ENCODE results near the gene VPS13D. TPM values are rescaled to one million over a fixed set of nuclear protein-coding genes. Genes with fewer than 3 reads are reported as not detected.

VPS13D gene
- total RNA-seq, 2 donors from 2014 or later = 54.3 to 56.0 TPM

DNA sequence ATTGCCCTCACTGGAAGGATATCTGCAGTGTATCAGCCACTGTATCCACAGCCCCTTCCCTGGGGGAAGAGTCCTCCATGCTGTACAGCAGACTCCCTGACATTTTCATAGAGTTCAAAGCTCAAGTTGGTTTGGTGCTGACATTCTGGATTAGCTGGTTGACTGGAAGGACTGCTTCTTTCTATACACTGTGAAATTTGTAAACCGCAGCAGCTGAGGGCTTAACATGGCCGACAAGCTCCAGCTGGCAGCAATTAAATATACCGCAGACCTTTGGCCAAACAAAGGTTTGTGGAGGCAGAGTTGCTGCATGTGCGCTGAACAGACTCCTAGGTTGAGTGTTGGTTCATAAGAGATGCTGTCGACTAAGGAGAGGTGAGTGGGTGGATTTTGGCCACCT is 261.8 kb downstream of the VPS13D start:
- H3K4me1 ChIP-seq = no peaks in the 10 kb centered on the region
- H3K27ac ChIP-seq = no peak overlapping the region
- intact Hi-C loops (cut with DNase I) = no loop called here
- H3K36me3 ChIP-seq = no peaks in the 10 kb centered on the region
- TF ChIP-seq, protein P1, sequence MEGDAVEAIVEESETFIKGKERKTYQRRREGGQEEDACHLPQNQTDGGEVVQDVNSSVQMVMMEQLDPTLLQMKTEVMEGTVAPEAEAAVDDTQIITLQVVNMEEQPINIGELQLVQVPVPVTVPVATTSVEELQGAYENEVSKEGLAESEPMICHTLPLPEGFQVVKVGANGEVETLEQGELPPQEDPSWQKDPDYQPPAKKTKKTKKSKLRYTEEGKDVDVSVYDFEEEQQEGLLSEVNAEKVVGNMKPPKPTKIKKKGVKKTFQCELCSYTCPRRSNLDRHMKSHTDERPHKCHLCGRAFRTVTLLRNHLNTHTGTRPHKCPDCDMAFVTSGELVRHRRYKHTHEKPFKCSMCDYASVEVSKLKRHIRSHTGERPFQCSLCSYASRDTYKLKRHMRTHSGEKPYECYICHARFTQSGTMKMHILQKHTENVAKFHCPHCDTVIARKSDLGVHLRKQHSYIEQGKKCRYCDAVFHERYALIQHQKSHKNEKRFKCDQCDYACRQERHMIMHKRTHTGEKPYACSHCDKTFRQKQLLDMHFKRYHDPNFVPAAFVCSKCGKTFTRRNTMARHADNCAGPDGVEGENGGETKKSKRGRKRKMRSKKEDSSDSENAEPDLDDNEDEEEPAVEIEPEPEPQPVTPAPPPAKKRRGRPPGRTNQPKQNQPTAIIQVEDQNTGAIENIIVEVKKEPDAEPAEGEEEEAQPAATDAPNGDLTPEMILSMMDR (IDR thresholded peaks at IDR 0.05) = no peak
- no peaks in the 10 kb centered on the region for H3K27me3 ChIP-seq
- no peak overlapping the region for H3K9ac ChIP-seq (ENCODE audit: low read depth in 2 of 2, low read length in 2 of 2)
- H3K9me3 ChIP-seq = no peaks in the 10 kb centered on the region
- no peak for DNase-seq
- H3K4me3 ChIP-seq = no peak overlapping the region

DNA sequence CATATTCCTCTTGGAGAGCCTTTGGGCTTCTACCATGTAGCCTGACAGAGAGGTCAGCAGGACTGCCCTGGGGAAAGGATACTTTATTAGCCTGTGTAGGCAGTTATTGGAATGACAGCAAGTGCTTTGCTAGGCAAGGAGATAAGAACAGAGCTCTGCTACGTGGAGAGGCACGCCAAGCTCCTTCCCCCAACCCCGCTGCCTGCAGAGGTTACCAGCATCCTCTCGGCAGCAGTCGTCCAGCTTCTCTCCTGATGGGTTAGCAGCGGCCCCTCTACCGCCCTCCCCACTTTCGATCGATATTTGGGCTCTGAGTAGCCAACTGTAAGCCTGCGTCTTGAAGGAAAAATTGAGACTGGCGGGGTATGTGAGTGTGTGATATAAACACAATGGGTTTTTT is 265.9 kb downstream of the VPS13D start:
- Histone ChIP-seq H3K27ac (no peak overlapping the region), H3K27me3 (no peaks in the 10 kb centered on the region), H3K9me3 (no peaks in the 10 kb centered on the region), H3K4me3 (no peak overlapping the region), H3K9ac (ENCODE audit: low read depth in 2 of 2, low read length in 2 of 2) (no peak overlapping the region), H3K36me3 (peaks cover 4% of the 10 kb centered on the region), H3K4me1 (no peaks in the 10 kb centered on the region)
- DNase-seq = no peak
- intact Hi-C loops (cut with DNase I) = no loop called here
- TF ChIP-seq, protein P1 (IDR thresholded peaks at IDR 0.05) = no peak

DNA sequence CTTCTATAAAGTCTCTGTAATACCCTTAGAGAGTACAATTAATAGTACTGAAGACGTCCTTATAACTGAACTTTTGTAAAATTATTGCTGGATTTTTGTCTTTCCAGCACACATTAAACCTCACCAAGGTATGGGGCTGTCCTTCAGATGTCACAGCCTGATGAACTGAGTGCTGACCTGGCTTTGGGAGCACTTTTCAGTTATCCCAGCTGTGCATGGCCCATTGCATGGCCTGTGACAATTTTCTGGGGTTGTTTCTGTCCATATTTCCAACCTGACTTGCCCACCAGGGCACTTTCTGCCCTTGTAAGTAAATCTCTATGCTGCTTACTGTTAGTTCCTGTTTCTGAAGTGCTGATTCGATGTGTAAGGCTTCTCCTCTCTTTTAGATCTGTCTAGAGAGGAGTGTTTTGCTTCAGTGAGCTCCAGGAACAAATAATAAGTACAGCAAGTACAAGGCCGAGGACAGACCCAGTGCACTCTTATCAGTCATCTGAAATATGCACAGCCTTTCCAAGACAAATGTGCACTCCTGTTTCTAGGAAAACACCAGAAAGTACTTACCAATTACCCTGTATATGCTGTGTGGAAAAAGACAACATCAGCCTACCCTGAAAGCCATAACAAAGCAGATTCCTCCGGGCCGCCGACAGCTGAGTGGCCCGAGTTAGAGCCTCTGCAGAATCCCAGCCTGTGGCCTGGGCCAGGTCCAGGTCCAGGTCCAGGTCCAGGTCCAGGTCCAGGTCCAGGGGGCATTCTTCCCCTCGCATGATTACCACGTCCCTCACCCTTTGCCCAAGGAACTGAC is 266.5 kb downstream of the VPS13D start:
- Histone ChIP-seq H3K36me3 (peaks cover 4% of the 10 kb centered on the region), H3K4me1 (no peaks in the 10 kb centered on the region), H3K27ac (no peak overlapping the region), H3K9me3 (no peaks in the 10 kb centered on the region), H3K4me3 (no peak overlapping the region), H3K27me3 (no peaks in the 10 kb centered on the region), H3K9ac (ENCODE audit: low read depth in 2 of 2, low read length in 2 of 2) (no peak overlapping the region)
- TF ChIP-seq, protein P1 (IDR thresholded peaks at IDR 0.05) = no peak
- DNase-seq = no peak
- intact Hi-C loops (cut with DNase I) = no loop called here

DNA sequence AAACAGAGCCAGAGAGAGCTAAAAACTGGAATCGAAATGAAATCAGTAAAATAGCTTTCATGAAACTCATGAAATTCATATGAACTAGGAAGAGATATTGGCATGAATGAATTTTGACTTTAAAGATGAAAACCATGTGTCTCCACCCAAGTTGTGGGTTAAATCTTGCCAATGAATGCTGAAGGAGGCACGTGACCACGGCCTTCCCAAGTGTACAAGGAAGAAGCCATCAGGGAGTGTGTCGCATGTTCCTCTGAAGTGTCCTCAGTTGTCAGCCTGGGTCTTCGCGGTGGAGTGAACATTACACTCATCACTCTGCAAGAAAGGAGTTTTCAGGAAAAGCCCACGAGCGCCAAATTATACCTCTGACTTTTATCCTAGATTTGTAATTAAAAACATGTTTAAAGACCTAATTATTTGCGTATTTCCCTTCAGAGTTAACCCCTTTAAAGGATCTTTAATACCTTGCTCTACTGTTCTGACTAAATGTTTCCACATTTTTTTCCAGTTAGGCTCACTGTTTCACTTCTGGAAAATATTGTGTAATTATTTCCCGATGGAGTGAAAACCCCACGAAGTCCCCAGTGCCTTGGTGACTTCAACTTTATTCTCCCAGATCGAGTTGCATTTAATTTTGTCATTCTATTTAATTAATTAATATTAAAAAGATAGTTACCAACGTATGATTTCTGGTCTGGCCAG is 269.9 kb downstream of the VPS13D start:
- H3K27ac ChIP-seq = no peak overlapping the region
- no peaks in the 10 kb centered on the region for H3K27me3 ChIP-seq
- peaks cover 4% of the 10 kb centered on the region for H3K36me3 ChIP-seq
- no peak overlapping the region for H3K9ac ChIP-seq (ENCODE audit: low read depth in 2 of 2, low read length in 2 of 2)
- intact Hi-C loops (cut with DNase I) = no loop called here
- no peak overlapping the region for H3K4me3 ChIP-seq
- H3K9me3 ChIP-seq = no peaks in the 10 kb centered on the region
- TF ChIP-seq, protein P1 (IDR thresholded peaks at IDR 0.05) = no peak
- no peaks in the 10 kb centered on the region for H3K4me1 ChIP-seq
- no peak for DNase-seq

DNA sequence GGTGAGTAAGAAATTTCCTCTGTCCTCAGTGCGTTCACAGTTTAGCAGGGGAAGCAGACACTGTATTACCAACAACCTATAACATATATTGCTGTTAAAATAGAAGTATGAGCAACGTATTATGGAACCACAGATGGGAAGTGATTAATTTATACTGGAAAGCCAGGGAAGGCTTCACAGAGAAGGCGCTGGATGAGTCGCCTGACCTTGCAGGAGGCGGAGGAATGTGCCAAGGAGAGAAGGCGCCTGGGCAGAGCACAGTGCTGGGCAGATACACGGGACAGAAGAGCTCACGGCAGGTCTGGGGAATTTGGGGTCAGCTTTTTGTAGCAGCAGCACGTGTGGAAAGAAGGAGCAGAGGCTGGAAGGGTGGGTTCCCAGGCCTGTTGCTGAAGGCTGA is 271.8 kb downstream of the VPS13D start:
- intact Hi-C loops (cut with DNase I) = no loop called here
- H3K9me3 ChIP-seq = no peaks in the 10 kb centered on the region
- H3K36me3 ChIP-seq = peaks cover 4% of the 10 kb centered on the region
- no peak overlapping the region for H3K4me3 ChIP-seq
- DNase-seq = no peak
- no peaks in the 10 kb centered on the region for H3K27me3 ChIP-seq
- H3K27ac ChIP-seq = no peak overlapping the region
- H3K9ac ChIP-seq (ENCODE audit: low read depth in 2 of 2, low read length in 2 of 2) = no peak overlapping the region
- H3K4me1 ChIP-seq = no peaks in the 10 kb centered on the region
- TF ChIP-seq, protein P1 (IDR thresholded peaks at IDR 0.05) = no peak

Measured in colonic mucosa (tissue), 4 donors.